Karpas-422 (cell line): ENCODE results near the gene MYO5A. TPM values are rescaled to one million over a fixed set of nuclear protein-coding genes. Genes with fewer than 3 reads are reported as not detected.

Experiments used
- DNase-seq: peaks from one replicate; pipeline ENCODE4 v3.0.0-alpha.2; 2015
- H2AFZ ChIP-seq: fragments of 200-600 bp; sonication (generic); 2 replicates; pipeline ENCODE4 v1.6.1; 2014; ENCODE audit warnings: antibody characterized with exemption, low read length, mixed read lengths
- H3K27ac ChIP-seq: fragments of 200-600 bp; sonication (generic); 2 replicates; pipeline ENCODE4 v1.5.1; 2014; ENCODE audit warnings: mild to moderate bottlenecking, low read length, moderate library complexity
- H3K27me3 ChIP-seq: fragments of 200-600 bp; sonication (generic); 2 replicates; pipeline ENCODE4 v1.6.1; 2014; ENCODE audit warnings: low read length, mixed read lengths
- H3K36me3 ChIP-seq: fragments of 200-600 bp; sonication (generic); 2 replicates; pipeline ENCODE4 v1.6.1; 2014; ENCODE audit warnings: low read length, mixed read lengths; ENCODE audit not compliant: insufficient read depth
- H3K4me1 ChIP-seq: fragments of 200-600 bp; sonication (generic); 2 replicates; pipeline ENCODE4 v1.6.1; 2014; ENCODE audit warnings: mild to moderate bottlenecking, low read length, mixed read lengths
- H3K4me2 ChIP-seq: fragments of 200-600 bp; sonication (generic); 2 replicates; pipeline ENCODE4 v1.6.1; 2014; ENCODE audit warnings: low read length, low read depth, mild to moderate bottlenecking; ENCODE audit not compliant: poor library complexity, severe bottlenecking
- H3K4me3 ChIP-seq: fragments of 200-600 bp; sonication (generic); 2 replicates; pipeline ENCODE4 v1.5.1; 2014; ENCODE audit warnings: mild to moderate bottlenecking, antibody characterized with exemption, low read length, mixed read lengths
- H3K79me2 ChIP-seq: fragments of 200-600 bp; sonication (generic); 2 replicates; pipeline ENCODE4 v1.6.1; 2014; ENCODE audit warnings: mild to moderate bottlenecking, low read length, mixed read lengths
- H3K9ac ChIP-seq: fragments of 200-600 bp; sonication (generic); 2 replicates; pipeline ENCODE4 v1.6.0; 2014; ENCODE audit warnings: low read length
- H3K9me2 ChIP-seq: fragments of 200-600 bp; sonication (generic), shearing (Covaris generic); replicated peaks from 2 replicates; pipeline ENCODE4 v1.6.0; 2014; ENCODE audit warnings: mild to moderate bottlenecking, low read length, moderate library complexity; ENCODE audit not compliant: insufficient read depth
- H3K9me3 ChIP-seq: fragments of 300-700, 200-600 bp; sonication (generic); 2 replicates; pipeline ENCODE4 v1.6.1; 2014; ENCODE audit warnings: low read length, mixed read lengths
- H4K20me1 ChIP-seq: fragments of 200-600 bp; sonication (generic); 2 replicates; pipeline ENCODE4 v1.6.1; 2014; ENCODE audit warnings: mild to moderate bottlenecking, antibody characterized with exemption, low read length, low read depth; ENCODE audit not compliant: insufficient read depth
- total RNA-seq: library from RNA; depleted of rRNA; stranded (reverse); fragments of >200 nt; shearing (Covaris generic); gene quantifications from 2 replicates; pipeline ENCODE4 v1.2.3, GENCODE V29; 2014; ENCODE audit warnings: low replicate concordance

Gene MYO5A
- total RNA-seq, 1 experiment from 2014 or later = 34.8 TPM

DNA sequence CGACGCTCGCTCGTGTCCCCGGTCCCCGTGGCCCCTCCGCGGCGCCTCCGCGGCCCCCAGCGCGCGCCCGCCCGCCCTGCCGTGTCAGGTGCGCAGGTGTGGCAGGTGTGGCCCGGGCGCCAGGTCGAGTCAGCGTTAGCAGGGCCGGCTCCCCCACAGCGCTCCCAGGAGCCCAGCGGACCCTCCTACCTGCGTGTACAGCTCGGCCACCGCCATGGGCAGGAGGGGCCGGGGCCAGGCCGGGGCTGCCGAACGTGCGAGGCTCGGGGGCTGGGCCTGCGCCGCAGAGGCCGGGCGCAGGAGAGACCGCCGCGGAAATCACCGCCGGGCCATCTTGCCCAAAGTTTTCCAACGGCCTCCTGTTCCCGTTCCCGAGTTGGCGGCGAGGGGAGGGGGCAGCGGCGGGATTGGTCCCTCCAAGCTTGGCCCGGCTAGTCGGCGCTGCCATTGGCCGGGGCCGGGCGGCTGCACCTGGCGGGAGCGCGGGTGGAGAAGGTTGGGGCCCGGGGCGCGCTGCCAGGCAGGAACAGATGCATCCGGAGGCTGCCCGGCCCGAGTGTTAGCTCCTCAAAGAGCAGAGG lies 233.2 kb downstream of the MYO5A start, which contains the start of gene MYO5C:
MYO5C (minus strand) TSS at position 384 of the 581 bp plus-strand sequence; CDS start at position 216, 168 bp downstream.
- no peaks in the 10 kb centered on the region for H3K9me2 ChIP-seq
- H3K27me3 ChIP-seq = no peaks in the 10 kb centered on the region
- H3K27ac ChIP-seq = no peak within 1 kb of the TSS
- H3K4me3 ChIP-seq = no peak within 1 kb of the TSS
- DNase-seq = no peak
- no peaks in the 10 kb centered on the region for H3K79me2 ChIP-seq
- peaks cover 6% of the 10 kb centered on the region; the same call in 1 of the 2 replicates for H3K4me1 ChIP-seq
- no peak within 1 kb of the TSS for H3K4me2 ChIP-seq
- H3K36me3 ChIP-seq = no peaks in the 10 kb centered on the region
- no peak within 1 kb of the TSS for H3K9ac ChIP-seq
- no peaks in the 10 kb centered on the region for H3K9me3 ChIP-seq
- 0 out of 2 replicates have a peak, but pooled peaks cover 4% of the 10 kb centered on the region for H4K20me1 ChIP-seq
- no peak within 1 kb of the TSS for H2AFZ ChIP-seq

DNA sequence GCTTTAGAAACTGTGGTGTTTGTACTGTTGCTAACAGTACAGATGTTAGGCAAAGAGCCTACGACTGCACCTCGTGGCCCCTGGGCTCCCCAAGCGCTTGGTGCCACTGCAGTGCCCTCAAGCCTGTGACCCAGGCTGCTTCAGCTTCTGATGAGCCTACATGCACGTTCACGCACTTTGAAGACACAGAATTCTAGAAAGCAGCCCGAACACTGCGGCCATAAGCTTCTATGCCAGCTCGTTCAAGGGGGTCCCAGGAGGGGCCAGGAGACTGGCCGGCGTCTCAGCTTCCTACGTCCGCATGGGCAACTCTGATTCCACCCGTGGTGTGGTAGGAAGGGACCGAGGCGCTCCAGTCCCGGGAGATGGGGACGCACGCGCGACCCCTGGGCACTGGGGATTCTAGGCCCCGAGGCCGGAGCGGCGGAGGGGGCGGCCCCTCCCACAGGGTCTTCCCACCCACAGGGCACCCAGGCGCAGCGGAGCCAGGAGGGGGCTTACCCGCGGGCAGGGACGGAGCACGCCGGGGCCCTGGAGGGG lies 233.7 kb downstream of the MYO5A start:
- Histone ChIP-seq H3K27ac (no peak overlapping the region), H3K9me2 (no peaks in the 10 kb centered on the region), H3K4me2 (no peak overlapping the region), H3K79me2 (no peaks in the 10 kb centered on the region), H3K36me3 (no peaks in the 10 kb centered on the region), H3K4me1 (peaks cover 6% of the 10 kb centered on the region; the same call in 1 of the 2 replicates), H3K9me3 (no peaks in the 10 kb centered on the region), H3K27me3 (no peaks in the 10 kb centered on the region), H3K4me3 (no peak overlapping the region), H2AFZ (no peak overlapping the region), H3K9ac (no peak overlapping the region), H4K20me1 (0 out of 2 replicates have a peak, but pooled peaks cover 4% of the 10 kb centered on the region)
- no peak for DNase-seq

GRCh38 chr15:52292780-52293392 lies 235.8 kb downstream of the MYO5A start:
- H2AFZ ChIP-seq = no peak overlapping the region
- H3K9ac ChIP-seq = no peak overlapping the region
- peaks cover 6% of the 10 kb centered on the region; the same call in 1 of the 2 replicates for H3K4me1 ChIP-seq
- no peak overlapping the region for H3K4me3 ChIP-seq
- no peaks in the 10 kb centered on the region for H3K27me3 ChIP-seq
- DNase-seq = no peak
- no peaks in the 10 kb centered on the region for H3K9me3 ChIP-seq
- H3K4me2 ChIP-seq = no peak overlapping the region
- no peaks in the 10 kb centered on the region for H3K36me3 ChIP-seq
- H3K27ac ChIP-seq = no peak overlapping the region
- H3K9me2 ChIP-seq = no peaks in the 10 kb centered on the region
- H3K79me2 ChIP-seq = no peaks in the 10 kb centered on the region
- no peaks in the 10 kb centered on the region for H4K20me1 ChIP-seq

GRCh38 chr15:52291204-52291603 lies 237.5 kb downstream of the MYO5A start:
- H3K9me2 ChIP-seq = no peaks in the 10 kb centered on the region
- H3K4me3 ChIP-seq = no peak overlapping the region
- peaks cover 6% of the 10 kb centered on the region; the same call in 1 of the 2 replicates for H3K4me1 ChIP-seq
- no peaks in the 10 kb centered on the region for H3K27me3 ChIP-seq
- H3K4me2 ChIP-seq = no peak overlapping the region
- H3K9me3 ChIP-seq = no peaks in the 10 kb centered on the region
- H3K27ac ChIP-seq = no peak overlapping the region
- H3K9ac ChIP-seq = no peak overlapping the region
- H2AFZ ChIP-seq = no peak overlapping the region
- no peaks in the 10 kb centered on the region for H3K79me2 ChIP-seq
- DNase-seq = peak; percentile 53
- no peaks in the 10 kb centered on the region for H3K36me3 ChIP-seq
- H4K20me1 ChIP-seq = no peaks in the 10 kb centered on the region

- Histone ChIP-seq H3K4me2 (no peak overlapping the region), H3K36me3 (no peaks in the 10 kb centered on the region), H3K27ac (no peak overlapping the region), H4K20me1 (no peaks in the 10 kb centered on the region), H3K4me1 (peaks cover 6% of the 10 kb centered on the region; the same call in 1 of the 2 replicates), H3K4me3 (no peak overlapping the region), H2AFZ (no peak overlapping the region), H3K9me2 (no peaks in the 10 kb centered on the region), H3K79me2 (no peaks in the 10 kb centered on the region), H3K27me3 (no peaks in the 10 kb centered on the region), H3K9me3 (no peaks in the 10 kb centered on the region), H3K9ac (no peak overlapping the region)
- no peak for DNase-seq
Observed at GRCh38 chr15:52290800-52291199, 237.9 kb downstream of the MYO5A start.

DNA sequence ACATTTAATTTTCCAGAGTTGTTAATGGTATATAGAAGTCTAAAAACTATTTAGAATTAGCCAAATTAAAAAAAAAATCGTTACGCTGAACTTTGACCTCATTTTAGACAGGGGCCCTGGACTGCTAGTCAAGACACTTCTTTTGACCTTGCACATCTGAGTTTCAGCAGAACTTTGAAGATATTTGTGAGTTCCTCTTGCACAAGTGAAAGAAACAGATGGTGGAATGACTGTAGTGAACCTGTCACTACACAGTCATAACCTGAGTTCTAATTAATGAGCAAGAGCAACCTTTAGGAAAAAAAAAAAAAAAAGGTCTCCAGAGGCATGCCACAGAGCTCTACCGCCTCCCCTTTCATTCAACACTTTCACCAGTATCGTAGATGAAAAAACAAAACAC lies 238.4 kb downstream of the MYO5A start:
- Histone ChIP-seq H3K36me3 (no peaks in the 10 kb centered on the region), H3K27me3 (no peaks in the 10 kb centered on the region), H3K9ac (no peak overlapping the region), H4K20me1 (no peaks in the 10 kb centered on the region), H3K27ac (no peak overlapping the region), H3K4me3 (no peak overlapping the region), H3K79me2 (no peaks in the 10 kb centered on the region), H3K9me2 (no peaks in the 10 kb centered on the region), H2AFZ (no peak overlapping the region), H3K9me3 (no peaks in the 10 kb centered on the region), H3K4me2 (no peak overlapping the region), H3K4me1 (peaks cover 6% of the 10 kb centered on the region; the same call in 1 of the 2 replicates)
- DNase-seq = no peak

DNA sequence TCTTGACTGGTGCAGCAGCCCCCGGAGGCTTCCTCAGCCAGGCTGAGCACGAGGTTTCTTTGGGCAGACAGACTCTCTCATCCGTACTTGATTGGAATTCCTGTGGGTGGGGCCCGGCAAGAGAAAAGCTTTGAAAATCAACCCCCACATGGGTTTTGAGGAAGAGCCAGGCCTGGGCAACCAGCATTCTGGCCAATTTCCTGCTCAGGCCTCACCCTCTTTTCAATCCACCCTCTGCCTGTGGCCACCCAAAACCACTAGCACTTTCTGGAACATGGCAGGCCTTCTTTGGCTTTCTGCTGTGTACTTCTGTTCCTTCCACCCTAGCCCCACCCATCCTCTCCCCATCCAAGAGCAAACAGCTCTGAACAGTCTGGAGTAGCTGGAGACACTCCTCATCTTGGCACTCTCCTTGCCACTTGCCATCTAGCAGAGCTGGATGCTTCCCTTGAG lies 239.0 kb downstream of the MYO5A start:
- H3K4me3 ChIP-seq = no peak overlapping the region
- H3K27me3 ChIP-seq = no peaks in the 10 kb centered on the region
- no peaks in the 10 kb centered on the region for H4K20me1 ChIP-seq
- no peaks in the 10 kb centered on the region for H3K9me2 ChIP-seq
- H2AFZ ChIP-seq = no peak overlapping the region
- no peak for DNase-seq
- no peaks in the 10 kb centered on the region for H3K9me3 ChIP-seq
- no peak overlapping the region for H3K4me2 ChIP-seq
- no peaks in the 10 kb centered on the region for H3K36me3 ChIP-seq
- H3K79me2 ChIP-seq = no peaks in the 10 kb centered on the region
- H3K27ac ChIP-seq = no peak overlapping the region
- H3K9ac ChIP-seq = no peak overlapping the region
- H3K4me1 ChIP-seq = peaks cover 6% of the 10 kb centered on the region; the same call in 1 of the 2 replicates

GRCh38 chr15:52288986-52289385 lies 239.7 kb downstream of the MYO5A start:
- no peak overlapping the region for H3K4me3 ChIP-seq
- no peaks in the 10 kb centered on the region for H3K9me3 ChIP-seq
- H4K20me1 ChIP-seq = no peaks in the 10 kb centered on the region
- peaks cover 6% of the 10 kb centered on the region; the same call in 1 of the 2 replicates for H3K4me1 ChIP-seq
- no peak for DNase-seq
- no peak overlapping the region for H3K9ac ChIP-seq
- H3K79me2 ChIP-seq = no peaks in the 10 kb centered on the region
- no peak overlapping the region for H3K4me2 ChIP-seq
- no peaks in the 10 kb centered on the region for H3K9me2 ChIP-seq
- no peak overlapping the region for H2AFZ ChIP-seq
- no peak overlapping the region for H3K27ac ChIP-seq
- no peaks in the 10 kb centered on the region for H3K36me3 ChIP-seq
- H3K27me3 ChIP-seq = no peaks in the 10 kb centered on the region
